Measurements from ENCODE around the gene NUTF2.

NUTF2 gene

DNA sequence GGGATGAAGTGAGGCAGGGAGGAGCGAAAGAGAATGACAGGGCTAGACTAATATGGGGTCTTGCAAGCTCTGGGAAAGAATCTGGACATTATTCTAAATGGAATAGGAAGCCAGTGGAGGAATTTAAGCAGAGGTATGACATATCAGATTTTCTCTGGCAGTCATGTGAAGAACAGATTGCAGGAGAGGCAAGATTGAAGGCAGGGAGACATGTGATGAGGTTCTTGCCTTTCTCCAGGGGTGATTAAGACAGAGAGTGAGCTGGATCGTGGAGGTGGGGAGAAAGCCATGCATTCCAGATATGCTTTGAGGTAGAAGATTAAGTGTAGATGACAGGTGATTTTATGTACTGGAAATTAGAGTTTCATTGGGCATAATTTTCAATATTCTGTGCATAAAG is 8.9 kb upstream of the NUTF2 start:
- no peak for DNase-seq (ENCODE audit: low spot score)

DNA sequence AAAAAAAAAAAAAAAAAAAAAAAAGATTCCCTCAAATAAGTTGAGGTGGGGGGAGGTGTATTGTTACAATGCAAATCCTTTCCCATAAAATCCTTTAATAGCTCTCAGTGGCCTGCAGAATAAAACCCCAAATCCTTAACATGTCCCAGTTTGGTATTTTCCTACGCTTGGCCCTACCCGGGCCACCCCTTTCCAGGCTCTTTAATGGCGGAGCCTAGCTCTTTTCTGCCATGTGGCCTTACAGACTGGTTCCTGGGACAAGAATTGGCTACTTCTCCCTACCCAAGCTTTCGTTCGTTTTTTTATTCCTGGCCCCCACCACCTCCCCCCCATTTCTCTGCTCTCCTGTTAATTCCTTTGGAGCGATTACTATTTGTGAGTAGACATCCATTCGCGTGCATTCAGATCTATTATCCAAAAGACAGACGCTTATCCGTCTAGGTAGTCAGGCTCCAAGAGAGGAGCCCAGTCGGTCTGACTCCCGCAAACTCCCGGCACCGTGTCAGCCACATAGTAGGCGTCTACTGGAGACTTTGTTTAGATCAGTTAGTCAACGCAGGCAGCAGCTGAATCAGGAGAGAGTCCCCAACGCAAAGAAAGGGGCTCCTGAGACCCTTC is 5.4 kb upstream of the NUTF2 start:
- DNase-seq (ENCODE audit: low spot score) = no peak

DNA sequence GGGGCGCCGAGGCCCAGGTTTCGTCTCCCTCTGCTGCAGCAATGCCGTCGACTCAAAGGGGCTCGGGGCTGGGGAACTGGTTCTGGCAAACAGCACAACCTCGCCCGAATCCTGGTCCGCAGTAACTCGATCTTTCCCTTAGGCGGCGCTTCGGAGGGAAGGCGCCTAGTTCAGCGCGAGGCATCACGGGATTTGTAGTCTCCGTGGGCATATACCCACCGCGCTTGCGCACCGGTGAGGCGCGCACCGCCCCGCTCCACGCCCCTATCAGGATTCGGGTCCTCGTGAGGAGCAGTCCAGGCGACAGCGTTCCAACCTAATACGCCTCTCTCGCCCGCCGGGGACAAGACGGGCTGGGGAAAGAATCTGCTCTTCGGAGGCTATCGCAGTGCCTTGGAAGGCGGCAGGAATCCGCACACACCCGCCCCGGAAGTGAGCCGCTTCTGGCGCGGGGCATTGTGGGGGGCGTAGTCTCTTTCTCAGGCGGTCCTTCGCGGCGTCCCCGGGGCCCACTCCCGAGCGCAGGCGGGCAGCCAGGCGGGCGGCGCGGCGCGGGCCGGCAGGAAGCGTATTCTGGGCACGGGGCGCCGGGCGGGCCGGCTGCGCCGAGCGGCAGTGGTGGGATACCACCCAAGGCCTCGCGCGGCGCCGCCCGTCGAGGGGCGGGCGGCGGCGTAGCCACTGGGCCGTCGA is 4.8 kb upstream of the NUTF2 start, which contains the start of gene THAP11:
THAP11 (plus strand) TSS at position 505 of the 693 bp plus-strand sequence. CDS start 235 bp downstream, outside the sequence.
- DNase-seq (ENCODE audit: low spot score) = peak; percentile 94

DNA sequence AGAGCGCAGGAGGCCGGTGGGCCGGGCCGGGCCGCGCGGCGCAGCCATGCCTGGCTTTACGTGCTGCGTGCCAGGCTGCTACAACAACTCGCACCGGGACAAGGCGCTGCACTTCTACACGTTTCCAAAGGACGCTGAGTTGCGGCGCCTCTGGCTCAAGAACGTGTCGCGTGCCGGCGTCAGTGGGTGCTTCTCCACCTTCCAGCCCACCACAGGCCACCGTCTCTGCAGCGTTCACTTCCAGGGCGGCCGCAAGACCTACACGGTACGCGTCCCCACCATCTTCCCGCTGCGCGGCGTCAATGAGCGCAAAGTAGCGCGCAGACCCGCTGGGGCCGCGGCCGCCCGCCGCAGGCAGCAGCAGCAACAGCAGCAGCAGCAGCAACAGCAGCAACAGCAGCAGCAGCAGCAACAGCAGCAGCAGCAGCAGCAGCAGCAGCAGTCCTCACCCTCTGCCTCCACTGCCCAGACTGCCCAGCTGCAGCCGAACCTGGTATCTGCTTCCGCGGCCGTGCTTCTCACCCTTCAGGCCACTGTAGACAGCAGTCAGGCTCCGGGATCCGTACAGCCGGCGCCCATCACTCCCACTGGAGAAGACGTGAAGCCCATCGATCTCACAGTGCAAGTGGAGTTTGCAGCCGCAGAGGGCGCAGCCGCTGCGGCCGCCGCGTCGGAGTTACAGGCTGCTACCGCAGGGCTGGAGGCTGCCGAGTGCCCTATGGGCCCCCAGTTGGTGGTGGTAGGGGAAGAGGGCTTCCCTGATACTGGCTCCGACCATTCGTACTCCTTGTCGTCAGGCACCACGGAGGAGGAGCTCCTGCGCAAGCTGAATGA is 4.0 kb upstream of the NUTF2 start:
- peak; percentile 28 for DNase-seq (ENCODE audit: low spot score)

DNA sequence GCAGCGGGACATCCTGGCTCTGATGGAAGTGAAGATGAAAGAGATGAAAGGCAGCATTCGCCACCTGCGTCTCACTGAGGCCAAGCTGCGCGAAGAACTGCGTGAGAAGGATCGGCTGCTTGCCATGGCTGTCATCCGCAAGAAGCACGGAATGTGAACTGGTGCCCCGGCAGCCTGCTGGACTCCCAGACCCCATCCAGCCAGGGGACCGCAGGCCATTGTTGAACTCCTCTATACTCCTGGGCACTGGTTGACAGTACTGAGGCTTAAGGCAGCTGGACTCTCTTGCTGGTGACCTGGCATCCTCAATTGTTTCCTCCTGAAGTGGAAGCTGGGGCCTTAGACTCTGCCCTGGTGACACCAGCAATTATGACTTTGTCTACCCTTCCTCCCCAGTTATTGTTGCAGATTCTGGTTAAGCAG is 3.4 kb upstream of the NUTF2 start:
- DNase-seq (ENCODE audit: low spot score) = peak; percentile 30

DNA sequence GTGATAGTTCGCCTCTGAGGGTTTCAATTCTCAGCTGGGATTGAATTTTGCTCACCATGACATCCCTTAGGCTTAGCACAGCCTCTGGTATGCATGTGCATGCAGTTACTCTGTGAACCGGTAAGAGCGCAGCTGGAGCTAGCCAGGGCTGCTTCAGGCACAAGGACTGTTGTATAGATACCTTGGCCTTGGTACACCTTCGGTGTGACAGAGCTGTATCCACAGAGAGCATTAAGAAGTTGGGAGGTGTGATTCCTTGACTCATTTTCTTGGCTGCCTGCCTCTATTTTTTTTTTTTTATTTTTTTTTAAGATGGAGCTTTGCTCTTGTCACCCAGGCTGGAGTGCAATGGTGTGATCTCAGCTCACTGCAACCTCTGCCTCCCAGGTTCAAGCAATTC is 2.2 kb upstream of the NUTF2 start:
- peak; percentile 46 for DNase-seq (ENCODE audit: low spot score)

DNA sequence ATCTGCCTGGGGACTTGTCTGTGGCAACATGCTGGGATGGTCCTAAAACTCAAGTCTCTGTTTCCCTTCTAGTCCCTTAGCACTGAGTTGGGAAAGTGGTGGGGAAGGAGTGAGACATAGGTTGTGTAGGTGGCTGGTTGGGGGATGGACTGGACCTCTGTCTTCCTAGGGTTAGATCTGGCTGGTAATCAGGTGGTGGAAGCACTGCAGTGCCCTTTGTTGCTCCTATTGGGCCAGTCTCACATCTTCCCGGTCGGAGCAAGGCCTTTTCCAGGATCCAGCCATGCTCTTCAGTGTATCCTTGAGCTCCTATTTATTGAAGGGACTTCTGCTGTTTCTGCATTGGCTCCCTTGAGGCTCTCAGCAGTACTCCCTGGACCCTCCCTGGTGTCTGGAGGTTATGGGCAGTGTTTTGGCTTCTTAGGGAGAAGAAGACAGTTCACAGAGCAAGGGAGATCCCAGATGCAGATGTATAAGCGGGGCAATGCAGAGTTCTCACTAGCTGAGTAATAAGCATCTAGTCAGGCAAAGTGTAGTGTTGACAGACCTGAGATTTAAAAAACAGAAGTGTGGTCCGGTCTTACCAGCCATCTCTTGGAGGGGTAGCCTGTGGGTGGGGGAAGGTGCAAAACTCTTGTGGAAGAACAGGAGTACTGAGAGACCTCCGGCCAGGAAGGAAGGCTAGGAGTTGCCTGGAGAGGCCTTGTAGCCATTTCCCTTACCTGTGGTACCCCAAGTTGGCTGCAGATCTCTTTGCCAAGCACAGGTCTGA is 1.3 kb upstream of the NUTF2 start:
- no peak for DNase-seq (ENCODE audit: low spot score)

DNA sequence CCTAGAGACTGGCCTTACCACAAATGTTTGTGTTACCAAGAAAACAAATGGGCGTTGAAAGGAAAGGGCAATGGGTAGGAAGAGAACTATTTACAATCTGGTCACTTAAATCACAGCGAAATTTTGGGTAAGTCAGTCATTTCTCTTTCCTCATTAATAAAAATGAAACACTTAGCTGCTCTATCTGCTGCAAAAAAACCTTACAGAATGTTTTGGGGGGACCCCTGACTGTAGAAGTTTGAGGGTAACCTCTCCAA is 742 bp upstream of the NUTF2 start:
- DNase-seq (ENCODE audit: low spot score) = no peak

DNA sequence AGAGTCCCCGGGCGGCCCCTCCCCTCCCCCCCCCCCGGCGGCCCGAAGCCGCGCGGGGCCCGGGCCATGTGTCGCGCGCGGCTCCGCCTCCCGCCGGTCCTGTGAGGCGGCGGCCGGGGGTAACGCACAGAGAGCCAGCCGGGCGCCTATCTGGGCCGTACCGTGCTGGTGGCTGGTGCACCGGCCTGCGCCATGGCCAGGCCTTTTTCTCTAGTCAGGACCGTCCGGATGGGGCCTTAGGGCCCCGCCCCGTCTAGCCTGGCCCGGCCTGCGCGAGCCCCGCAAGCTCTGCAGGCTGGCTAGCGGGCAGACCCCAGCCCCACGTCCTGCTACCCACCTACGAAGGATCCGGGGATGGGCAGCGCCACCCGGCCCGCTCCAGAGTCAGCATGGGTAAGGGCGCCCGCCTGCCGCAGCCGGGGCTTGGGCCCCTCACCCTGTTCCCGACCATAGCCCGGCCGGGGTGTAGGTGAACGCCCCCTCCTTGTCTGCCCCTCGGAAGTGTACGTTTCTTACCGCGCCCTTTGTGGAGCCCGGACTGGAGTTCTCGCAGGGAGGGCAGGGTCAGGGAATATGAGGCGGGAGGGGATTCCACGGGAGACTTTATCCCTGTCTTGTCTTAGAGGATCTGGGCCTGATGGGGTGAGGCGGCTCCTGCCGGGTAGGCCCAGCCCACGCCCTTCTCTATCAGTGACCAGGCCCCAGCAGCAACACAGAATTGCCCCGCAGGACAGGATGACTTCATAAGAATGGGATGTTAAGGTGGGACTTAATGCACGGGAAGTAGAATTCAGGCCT is 530 bp downstream of the NUTF2 start, which contains the start of gene CENPT:
CENPT (minus strand) TSS at position 630 of the 798 bp plus-strand sequence. CDS start 13,834 bp downstream, outside the sequence.
- DNase-seq (ENCODE audit: low spot score) = peak; percentile 83

DNA sequence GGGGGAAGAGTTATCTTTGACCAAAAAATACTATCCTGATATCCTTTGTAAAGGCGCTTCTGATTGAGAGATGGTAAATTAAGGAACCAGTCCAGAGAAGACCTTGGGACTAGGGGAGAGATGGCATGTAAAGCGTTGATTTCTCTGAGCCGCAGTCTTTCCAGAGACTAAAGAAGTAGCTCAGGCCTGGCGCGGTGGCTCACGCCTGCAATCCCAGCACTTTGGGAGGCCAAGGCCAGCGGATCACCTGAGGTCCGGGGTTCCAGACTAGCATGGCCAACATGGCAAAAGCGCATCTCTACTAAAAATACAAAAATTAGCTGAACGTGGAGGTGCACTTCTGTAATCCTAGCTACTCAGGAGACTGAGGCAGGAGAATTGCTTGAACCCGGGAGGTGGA is 1.4 kb downstream of the NUTF2 start:
- no peak for DNase-seq (ENCODE audit: low spot score)

DNA sequence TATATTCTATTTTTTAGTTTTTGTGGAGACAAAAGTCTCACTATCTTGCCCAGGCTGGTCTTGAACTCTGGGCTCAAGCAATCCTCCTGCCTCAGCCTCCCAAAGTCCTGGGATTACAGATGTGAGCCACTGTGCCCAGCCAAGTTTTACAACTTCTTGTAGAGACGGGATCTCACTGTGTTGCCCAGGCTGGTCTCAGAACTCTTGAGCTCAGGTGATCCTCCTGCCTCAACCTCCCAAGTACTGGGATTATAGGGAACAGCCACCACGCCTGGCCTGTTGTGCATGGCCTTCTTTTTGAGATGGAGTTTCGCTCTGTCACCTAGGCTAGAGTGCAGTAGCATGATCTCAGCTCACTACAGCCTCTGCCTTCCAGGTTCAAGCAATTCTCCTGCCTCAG is 6.9 kb downstream of the NUTF2 start:
- no peak for DNase-seq (ENCODE audit: low spot score)

DNA sequence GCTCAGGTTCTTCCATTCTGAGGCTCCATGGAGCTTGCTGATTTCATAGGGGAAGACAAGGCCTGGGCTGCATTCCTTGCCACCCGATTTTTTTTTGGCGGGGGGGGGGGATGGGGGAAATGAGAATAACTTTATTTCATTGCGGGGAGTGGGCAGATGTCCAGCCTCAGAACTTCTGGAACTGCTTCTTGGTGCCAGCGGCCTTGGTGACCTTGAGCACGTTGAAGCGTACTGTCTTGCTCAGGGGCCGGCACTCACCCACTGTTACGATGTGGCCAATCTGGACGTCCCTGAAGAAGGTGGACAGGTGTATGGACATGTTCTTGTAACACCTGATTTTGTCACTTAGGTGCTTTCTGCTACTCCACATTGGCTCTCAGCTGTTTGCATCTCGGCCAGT is 9.1 kb downstream of the NUTF2 start:
- DNase-seq (ENCODE audit: low spot score) = no peak

DNA sequence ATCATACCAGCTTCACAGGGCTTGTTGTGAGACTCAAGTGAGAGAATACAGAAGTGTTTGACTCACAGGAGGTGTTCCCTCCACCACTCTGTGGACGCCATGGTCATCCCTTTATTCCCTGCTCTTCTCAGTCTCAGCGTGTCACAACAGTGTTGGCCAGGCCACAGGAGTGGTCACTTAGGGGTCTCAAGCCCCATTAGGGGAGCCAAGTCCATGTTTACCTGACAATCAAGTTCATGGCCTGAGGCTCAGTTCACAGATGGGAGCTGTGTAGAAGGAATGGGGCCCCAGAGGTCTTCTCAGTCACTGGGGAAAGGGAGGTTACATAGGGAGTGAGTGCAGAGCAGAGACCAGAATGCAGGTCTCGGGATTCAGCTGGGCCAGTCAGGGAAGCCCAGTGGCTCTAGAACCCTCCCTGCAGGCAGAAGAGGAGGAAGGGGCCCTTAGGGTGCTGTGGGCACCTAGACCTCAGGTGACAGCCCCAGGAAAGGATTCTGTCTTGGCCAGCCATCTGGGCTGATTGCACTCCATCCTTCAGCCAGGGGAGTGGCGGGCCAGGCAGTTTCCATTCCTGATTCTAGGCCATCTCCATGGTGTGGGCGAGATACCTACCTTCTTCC is 10.3 kb downstream of the NUTF2 start:
- no peak for DNase-seq (ENCODE audit: low spot score)

DNA sequence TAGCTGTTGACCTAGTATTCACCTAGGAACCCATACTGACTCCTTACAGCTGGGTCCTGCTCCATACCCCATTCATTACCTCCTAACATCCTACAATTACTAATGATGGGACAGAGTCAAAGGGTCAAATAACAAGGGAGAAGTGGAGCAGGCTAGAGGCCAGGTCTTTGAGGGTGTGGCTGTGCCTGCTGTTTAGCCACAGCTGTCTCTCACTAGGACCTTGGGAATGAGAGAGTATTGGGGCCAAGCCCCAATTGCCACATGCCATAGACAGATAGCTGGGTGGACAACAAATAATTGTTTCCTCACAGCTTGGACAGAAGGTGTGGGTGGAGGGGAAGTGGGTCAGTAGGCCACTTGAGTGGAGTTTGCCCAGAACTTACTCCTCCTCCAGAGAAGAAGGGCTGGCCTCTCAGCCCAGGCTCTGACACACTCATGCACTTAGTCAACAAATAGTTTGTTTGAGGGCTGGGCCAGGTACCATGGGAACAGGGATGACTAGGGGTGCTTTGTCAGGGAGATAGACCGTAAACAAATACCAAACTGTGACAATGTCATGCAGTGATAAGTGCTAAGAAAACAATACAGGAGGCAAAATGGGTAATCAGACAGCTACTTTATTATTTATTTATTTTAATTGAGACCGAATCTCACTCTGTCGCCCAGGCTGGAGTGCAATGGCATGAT is 11.0 kb downstream of the NUTF2 start:
- DNase-seq (ENCODE audit: low spot score) = peak; percentile 94

DNA sequence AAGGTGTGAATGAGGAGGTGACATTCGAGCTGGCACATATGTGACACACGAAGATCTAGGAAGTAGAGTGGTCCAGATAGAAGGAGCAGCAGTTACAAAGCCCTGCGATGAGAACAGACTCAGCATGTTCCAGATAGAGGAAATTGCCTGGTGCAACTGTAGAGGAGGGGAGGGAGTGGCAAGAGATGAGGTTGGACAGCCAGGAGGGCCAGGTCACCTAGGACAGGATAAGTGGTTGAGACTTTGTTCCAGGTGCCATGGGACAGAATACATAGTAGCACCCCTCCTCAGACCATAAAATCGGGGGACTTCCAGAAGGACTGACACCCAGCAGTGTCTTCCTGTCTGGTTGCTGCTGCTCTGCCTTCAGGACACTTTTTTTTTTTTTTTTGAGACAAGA is 11.8 kb downstream of the NUTF2 start:
- DNase-seq (ENCODE audit: low spot score) = no peak

DNA sequence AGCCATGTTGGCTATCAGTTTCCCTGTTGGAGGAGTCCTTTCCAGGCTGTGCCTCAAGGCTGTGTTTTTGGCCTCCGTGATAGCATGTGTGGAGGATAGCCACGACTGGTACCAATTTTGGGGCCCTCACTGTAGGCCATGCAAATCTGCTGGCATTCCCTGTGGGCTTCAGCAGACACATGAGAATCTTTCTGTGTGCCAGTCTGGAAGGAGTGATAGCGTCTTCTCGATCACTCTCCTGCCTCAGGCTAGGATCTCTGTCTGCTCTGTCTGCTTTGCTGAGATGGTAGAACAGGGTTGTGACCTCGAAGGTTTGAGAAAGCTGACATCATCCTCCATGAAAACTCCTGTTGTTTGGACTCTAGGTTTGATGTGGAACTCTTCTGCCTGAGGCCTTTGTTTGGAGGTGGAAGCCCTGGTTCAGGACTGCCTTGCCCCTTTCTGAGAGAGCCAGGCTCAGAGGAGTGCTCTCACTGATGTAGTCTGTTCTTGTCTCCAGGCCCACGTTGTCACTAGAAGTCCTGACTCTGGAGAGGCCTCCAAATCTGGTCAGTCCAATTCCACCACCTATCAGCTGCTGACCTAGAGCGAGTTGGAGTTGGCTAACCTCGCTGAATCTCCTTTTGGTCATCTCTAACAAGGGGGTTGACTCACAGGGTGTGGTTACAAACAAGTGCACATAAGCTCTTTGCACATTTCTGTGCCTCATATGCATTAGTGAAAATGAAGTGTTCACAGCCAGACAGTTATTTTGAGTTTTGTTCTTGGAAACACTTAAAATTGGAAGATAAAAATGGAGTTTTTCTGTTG is 14.1 kb downstream of the NUTF2 start:
- peak; percentile 74 for DNase-seq (ENCODE audit: low spot score)

DNA sequence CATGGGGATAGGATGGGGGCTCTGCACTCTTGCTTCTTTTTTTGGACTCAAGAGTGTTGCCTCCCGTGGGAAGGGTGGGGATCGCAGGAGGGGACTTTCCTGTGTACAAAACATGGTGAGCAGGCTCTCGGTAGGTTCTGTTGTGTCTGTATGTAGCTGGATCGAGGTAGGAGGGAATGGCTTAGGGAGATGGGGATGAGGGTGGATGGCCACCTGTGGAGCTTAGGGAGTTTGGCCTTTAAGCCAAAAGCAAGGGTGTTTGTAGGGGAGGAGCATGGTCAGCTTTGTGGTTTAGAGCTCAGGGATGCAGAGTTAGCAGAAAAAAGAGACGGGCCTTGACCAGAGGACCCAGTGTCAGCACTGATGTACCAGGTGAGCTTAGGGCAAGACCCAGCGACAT is 15.1 kb downstream of the NUTF2 start:
- no peak for DNase-seq (ENCODE audit: low spot score)

DNA sequence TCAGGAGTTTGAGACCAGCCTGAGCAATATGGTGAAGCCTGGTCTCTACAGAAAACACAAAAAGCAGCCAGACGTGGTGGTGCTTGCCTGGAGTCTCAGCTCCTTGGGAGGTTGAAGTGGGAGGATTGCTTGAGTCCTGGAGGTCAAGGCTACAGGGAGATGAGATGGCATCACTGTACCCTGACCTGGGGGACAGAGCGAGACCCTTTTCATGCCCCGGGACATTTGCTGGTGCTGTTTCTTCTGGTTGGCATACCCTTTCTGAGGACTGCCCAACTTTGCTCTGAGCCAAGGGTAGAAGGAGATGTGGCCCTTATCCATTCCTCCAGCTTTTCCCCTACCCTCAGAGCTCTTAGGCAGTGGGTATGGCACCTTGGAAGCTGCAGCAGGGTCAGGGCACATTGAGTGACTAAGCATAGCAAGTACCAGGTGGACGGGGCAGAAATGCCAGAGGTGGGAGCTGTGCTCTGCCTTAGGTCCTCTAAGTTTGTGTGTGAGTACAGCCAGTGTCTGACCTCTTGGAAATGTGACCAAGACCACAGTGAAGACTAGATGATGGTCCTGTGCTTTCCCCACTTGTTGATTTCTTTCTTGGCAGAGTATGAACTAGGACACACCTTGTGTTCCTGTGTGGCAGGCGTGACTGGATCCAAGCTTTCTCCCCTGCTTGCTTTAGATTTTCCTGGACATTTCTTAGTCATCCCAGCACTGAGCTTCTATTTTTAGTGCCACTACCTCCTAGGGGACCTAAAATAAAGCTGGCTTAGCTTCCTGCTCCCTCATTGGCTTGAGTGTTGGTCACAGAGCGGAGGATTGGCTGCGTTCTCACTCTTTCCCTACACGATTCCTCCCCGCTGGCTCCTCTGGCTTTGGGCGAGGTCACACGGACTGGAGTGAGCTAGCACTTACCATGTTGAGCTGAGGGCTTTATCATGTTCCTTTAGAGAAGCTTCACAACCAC is 16.2 kb downstream of the NUTF2 start:
- DNase-seq (ENCODE audit: low spot score) = peak; percentile 18

Data from AG20443 (cell line).